IPS-11a (cell line): ENCODE measurements around the gene UNKL.
"Not testable (repeated sequence)": the region's sequence is repeated elsewhere in the genome, so short reads cannot be mapped to it uniquely, and the experiment has no call there.

Experiments used
- H3K4me3 ChIP-seq: one replicate; pipeline ENCODE4 v1.5.1; 2013; ENCODE audit warnings: low read depth, low read length, control low read depth

UNKL gene

DNA sequence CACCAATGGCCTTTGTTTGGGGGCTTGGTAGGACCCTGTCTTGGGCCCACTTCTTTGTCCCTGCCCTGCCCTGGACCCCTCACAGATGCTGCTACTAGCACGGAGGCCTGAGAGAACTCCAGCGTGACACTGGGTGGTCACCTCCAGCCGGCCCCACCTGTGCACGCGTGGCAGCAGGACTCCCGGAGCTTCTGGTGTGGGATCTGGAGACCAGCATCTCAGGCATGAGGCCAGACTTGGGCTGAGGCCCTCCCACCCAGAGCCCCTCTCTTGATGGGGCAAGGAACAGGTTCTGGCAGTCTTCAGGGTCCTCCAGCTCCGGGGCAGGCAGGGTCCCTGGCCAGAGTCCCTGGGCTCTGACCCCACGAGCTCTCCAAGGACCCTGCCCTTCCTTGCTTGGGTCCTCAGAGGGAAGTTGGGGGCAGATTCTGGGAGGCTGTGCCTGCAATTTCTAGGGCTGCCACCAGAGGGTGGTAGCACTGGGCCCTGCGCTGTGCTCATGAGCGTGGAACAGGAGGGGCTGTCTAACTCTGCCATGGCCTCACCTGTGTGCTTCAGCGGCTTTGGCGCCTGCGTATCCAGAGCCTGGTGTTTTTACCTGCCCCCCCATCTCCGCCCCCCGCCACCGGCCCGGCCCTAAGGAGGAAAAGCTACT is 84.1 kb downstream of the UNKL start:
- no peak overlapping the region for H3K4me3 ChIP-seq

GRCh38 chr16:1328961-1329360 is 85.5 kb downstream of the UNKL start:
- not testable (repeated sequence) for H3K4me3 ChIP-seq

GRCh38 chr16:1328136-1328535 is 86.4 kb downstream of the UNKL start:
- not testable (repeated sequence) for H3K4me3 ChIP-seq

GRCh38 chr16:1327619-1327947 is 86.9 kb downstream of the UNKL start:
- H3K4me3 ChIP-seq, result no peak overlapping the region

- no peak overlapping the region for H3K4me3 ChIP-seq
Measured at GRCh38 chr16:1326946-1327618, 87.4 kb downstream of the UNKL start.

GRCh38 chr16:1326391-1326790 is 88.1 kb downstream of the UNKL start:
- H3K4me3 ChIP-seq, result no peak overlapping the region

DNA sequence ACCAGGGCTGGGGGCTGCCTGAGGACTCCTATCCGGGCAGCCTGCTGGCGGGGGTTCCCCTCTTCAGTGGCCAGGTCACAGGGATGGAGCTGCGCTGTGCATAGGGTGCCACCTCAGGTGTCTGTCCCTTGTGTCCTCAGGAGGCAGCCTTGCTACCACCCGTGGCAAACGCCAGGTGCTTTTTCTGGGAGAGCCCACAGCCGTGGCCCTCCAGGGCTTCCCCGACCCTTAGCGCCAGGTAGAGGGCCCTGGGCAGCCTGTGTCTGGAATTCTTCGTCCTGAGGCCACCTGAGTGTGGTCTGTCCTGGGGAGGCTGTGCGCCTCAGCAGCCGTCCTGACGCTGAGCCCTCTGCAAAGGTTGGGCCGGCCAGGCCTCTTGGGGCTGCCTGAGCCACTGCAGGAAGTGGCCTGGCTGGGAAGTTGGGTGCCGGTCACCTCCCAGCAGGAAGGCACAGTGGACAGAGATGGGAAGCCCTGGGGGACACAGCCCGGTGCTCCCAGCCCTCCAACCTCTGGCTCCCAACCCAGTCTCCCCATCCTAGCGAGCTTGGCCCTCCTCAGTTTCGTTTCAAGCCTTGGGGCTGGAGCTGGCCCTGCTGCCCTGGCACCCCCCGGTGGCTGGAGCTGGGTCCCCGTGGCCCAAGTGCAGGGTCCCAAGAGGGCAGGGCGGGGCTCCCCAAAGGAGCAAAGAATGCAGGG is 88.7 kb downstream of the UNKL start:
- H3K4me3 ChIP-seq, result no peak overlapping the region

DNA sequence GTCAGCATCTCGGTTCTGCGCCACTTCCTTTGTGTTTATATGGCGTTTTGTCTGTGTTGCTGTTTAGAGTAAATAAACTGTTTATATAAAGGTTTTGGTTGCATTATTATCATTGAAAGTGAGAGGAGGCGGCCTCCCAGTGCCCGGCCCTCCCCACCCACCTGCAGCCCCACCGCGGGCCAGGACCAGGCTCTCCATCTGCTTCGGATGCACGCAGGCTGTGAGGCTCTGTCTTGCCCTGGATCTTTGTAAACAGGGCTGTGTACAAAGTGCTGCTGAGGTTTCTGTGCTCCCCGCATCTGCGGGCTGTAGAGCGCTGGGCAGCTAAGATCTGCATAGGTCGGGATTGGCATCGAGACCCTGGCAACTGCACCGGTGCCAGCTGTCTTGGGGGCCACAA is 89.2 kb downstream of the UNKL start:
- no peak overlapping the region for H3K4me3 ChIP-seq

DNA sequence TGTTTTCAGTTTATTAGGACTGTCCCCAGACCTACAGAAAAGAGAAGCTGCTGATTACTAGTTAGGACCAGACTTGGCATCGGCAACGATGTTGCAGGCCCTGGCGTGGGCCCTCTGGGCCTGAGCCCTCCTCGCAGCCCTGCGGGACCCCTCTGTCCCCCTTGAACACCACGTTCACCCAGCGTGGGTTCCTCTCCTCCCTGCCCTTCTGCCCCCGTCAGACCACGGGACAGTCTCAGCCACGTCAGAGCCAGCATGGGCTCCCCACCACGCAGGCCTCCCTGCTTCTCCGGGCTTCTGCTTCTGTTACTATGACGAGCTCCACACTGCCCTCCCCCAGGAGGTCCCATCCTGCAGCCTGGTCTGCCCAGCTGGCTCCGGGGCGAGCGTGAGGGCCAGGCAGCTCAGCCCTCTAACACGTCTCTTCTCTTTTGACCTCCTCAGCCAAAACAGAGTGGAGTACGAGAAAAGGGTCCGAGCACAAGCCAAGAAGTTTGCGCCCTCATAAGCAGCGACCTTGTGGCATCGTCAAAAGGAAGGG is 90.1 kb downstream of the UNKL start:
- H3K4me3 ChIP-seq, result no peak overlapping the region

- no peak overlapping the region for H3K4me3 ChIP-seq
Measured at GRCh38 chr16:1323296-1324239, 90.9 kb downstream of the UNKL start.

GRCh38 chr16:1322407-1322806 is 92.1 kb downstream of the UNKL start:
- H3K4me3 ChIP-seq, result no peak overlapping the region

DNA sequence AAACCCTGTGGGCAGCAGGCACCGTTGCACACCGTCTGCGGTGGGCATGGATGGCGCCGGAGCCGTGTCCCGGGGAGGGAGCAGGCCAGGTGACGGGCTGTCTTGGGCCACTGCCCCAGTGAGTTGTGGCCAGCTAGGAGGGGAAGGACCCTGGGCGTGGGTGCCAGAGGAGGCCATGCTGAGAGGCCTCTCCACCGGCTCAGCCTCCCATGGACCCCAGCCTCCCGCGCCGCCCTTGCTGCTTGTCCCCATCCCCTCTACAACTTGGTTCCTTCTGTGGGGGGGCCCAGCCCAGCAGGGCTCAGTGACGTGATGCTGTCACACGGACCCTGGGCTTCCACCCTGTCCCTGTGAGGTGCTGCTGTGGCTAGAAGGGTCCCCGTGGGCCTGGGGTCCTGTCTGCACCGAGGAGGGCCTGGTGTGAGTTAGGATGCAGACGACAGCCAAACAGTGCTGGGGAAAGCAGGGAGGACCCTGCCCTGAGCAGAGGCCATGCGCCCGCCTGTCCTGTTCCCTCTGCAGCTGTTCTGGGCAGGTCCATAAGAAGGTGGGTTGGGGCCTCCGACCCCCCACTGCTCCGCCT is 93.8 kb downstream of the UNKL start:
- H3K4me3 ChIP-seq, result no peak overlapping the region

- no peak overlapping the region for H3K4me3 ChIP-seq
Measured at GRCh38 chr16:1320097-1320496, 94.4 kb downstream of the UNKL start.

DNA sequence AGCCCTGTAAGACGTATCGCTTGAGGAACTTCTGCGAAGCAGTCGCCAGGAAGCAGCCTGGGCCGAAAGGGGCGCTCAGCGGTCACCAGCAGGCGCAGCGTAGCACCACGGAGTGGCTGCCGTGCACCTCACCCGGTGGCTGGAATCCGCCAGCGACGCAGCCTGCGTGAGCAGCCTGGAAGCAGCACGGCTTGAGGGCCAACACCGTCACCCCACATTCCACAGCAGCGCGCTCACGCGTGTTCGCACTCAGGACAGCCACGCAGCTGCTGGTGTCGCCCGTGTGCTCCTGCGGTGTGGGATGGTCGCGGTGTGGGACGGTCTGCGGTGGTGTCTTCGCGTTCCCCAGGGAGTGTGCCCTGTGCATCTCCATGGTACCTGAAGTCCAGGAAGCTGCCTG is 95.5 kb downstream of the UNKL start:
- H3K4me3 ChIP-seq, result no peak overlapping the region

GRCh38 chr16:1318268-1318545 is 96.3 kb downstream of the UNKL start:
- no peak overlapping the region for H3K4me3 ChIP-seq

DNA sequence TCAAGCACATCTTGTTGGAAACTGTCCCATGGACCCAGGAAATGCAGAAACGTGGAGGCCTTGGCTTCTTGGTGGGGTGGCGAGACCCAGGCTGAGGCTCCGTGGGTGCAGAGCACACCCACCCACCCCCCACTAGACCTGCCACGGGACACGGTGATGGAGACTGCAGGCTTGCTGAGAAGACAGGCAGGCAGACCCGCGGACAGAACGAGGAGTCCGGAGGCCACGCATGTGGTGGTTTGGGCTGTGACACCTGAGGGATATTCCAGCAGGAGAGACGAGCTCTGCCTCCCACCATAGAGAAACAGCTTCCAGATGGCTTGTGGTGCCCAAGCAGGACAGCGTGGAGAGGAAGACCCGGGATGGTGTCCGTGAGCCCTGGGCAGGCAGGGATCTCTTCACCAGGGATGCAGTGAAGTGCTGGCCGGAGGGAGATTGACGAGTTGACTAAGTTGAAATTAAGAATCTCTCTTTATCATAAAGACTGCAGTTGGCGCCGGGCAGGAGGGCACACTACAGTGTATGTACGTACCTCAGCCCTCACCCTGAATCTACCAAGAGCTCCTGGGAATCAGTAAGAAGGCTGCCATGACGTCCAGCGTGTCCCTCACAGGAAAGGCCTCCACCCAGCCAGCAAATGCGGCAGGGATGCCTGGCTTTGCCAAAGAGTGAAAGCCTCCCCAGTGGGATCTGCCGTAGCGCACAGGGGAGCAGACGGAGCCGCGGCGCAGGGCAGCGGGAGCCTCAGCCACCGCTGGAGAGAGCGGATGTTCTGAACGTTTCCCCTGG is 96.8 kb downstream of the UNKL start:
- no peak overlapping the region for H3K4me3 ChIP-seq

GRCh38 chr16:1316033-1316405 is 98.5 kb downstream of the UNKL start:
- H3K4me3 ChIP-seq, result no peak overlapping the region

DNA sequence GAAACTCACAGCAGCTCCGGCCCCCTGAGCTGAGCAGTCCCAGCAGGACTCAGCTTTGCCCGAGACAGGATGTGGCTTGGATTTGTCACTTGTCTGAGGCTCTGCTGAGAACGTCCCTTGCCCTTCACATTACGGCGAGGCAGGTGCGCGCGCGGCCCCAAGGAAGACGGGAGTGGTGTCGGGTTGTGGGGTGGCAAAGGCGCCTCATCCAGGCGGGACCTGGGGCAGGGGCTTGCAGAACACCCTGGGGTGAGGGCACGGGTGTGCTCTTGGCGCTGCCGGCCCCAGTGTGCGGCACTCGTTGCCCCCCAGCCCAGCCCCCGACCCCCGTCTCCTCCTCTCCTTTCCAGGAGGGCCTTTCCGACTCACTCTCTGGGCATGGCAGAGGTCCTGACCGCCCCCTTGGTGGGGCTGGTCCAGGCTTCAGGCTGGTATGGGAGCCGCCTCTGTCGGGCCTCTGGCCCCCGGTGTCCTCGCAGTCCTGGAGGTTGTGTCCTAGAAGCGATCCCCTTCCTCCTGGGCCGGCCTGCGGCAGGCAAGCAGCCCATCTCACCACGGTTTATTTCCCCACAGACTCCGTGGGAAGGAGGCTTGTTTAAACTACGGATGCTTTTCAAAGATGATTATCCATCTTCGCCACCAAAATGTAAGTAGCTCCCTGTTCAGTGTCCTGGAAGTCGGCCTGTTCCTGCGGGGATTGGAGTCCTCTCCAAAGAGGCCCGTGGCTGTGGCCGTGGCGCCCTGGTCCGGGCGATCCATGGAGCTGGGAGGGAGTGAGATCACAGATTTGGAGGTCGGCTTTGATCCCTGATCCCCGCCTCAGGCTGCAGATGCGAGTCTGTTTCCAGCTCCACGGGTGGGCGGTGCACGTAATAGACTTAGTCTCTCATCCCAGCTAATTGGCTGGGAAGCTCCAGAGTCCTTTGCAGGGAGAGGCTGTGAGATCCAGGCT is 99.1 kb downstream of the UNKL start:
- no peak overlapping the region for H3K4me3 ChIP-seq
